AG10803 (cell line): ENCODE results near the gene CEP152.

Source experiments
- DNase-seq: peaks from one replicate; pipeline ENCODE4 v3.0.0; 2010; ENCODE audit warnings: low read depth
- H3K4me3 ChIP-seq: 2 replicates; pipeline ENCODE4 v1.5.1; 2011; ENCODE audit warnings: mild to moderate bottlenecking, low read length, control low read depth
- CTCF ChIP-seq: conservative IDR thresholded peaks from 2 replicates; pipeline ENCODE4 v1.5.1; 2011; ENCODE audit warnings: mild to moderate bottlenecking, low read length, control low read depth, inconsistent platforms

The CEP152 gene

GRCh38 chr15:48777645-48778330, 33.1 kb downstream of the CEP152 start:
- DNase-seq = no peak
- TF ChIP-seq CTCF = no peak
- no peak overlapping the region for H3K4me3 ChIP-seq

- H3K4me3 ChIP-seq = no peak overlapping the region
- TF ChIP-seq CTCF = no peak
- DNase-seq = no peak
Measured at GRCh38 chr15:48775546-48775945, 35.3 kb downstream of the CEP152 start.

- peak; percentile 12 for DNase-seq
- no peak for TF ChIP-seq CTCF
- no peak overlapping the region for H3K4me3 ChIP-seq
Measured at GRCh38 chr15:48774484-48774883, 36.4 kb downstream of the CEP152 start.

GRCh38 chr15:48766196-48766595, 44.7 kb downstream of the CEP152 start:
- no peak for DNase-seq
- no peak overlapping the region for H3K4me3 ChIP-seq
- no peak for TF ChIP-seq CTCF

GRCh38 chr15:48765022-48765421, 45.8 kb downstream of the CEP152 start:
- H3K4me3 ChIP-seq = no peak overlapping the region
- no peak for TF ChIP-seq CTCF
- DNase-seq = no peak

GRCh38 chr15:48761393-48762158, 49.3 kb downstream of the CEP152 start:
- H3K4me3 ChIP-seq = no peak overlapping the region
- no peak for TF ChIP-seq CTCF
- DNase-seq = no peak

- no peak overlapping the region for H3K4me3 ChIP-seq
- DNase-seq = no peak
- no peak for TF ChIP-seq CTCF
Measured at GRCh38 chr15:48759921-48760320, 50.9 kb downstream of the CEP152 start.
